ENCODE results near the gene CDH5.

GRCh38 chr16:66423177-66423576 lies 56.7 kb downstream of the CDH5 start:
- TF ChIP-seq CTCF (IDR thresholded peaks at IDR 0.05; ENCODE audit: low read depth, low read length, missing input control) (no peak), RXRA (IDR thresholded peaks at IDR 0.05) (no peak), MAX (IDR thresholded peaks at IDR 0.05) (no peak), FOXA1 (IDR thresholded peaks at IDR 0.05) (no peak), TAF1 (conservative IDR thresholded peaks at IDR 0.05) (no peak), GABPA (IDR thresholded peaks at IDR 0.05 in 1 of 2, conservative IDR thresholded peaks at IDR 0.05 in 1 of 2) (no peak), REST (IDR thresholded peaks at IDR 0.05) (no peak), ZBTB33 (IDR thresholded peaks at IDR 0.05) (no peak), JUND (IDR thresholded peaks at IDR 0.05) (no peak), YY1 (IDR thresholded peaks at IDR 0.05) (no peak), FOXA2 (IDR thresholded peaks at IDR 0.05) (no peak)
